Stimulated activated memory B cell treated with anti-CD40 and anti-IgM and Interleukin-4, amounts not matched to agents 10 μg/mL and 1 μg/mL and 100 μg/mL, for 72 hours (primary cell): ENCODE results near the gene NTNG1.
A peak's percentile ranks its signal among the peaks of the same experiment; 100 is the strongest.

Experiments used
- ATAC-seq: fragments of 150-1000 bp; cut with Tn5 transposase; 2 replicates; pipeline ENCODE4 v1.10.0; 2021
- H3K27ac Mint-ChIP-seq: one replicate; pipeline ENCODE4 v1.8.0; 2022; ENCODE audit warnings: mild to moderate bottlenecking, mixed read lengths
- H3K27me3 Mint-ChIP-seq: one replicate; pipeline ENCODE4 v1.8.0; 2022; ENCODE audit warnings: mixed read lengths
- H3K36me3 Mint-ChIP-seq: one replicate; pipeline ENCODE4 v1.8.0; 2022; ENCODE audit warnings: mixed read lengths
- H3K4me1 Mint-ChIP-seq: one replicate; pipeline ENCODE4 v1.8.0; 2022; ENCODE audit warnings: mixed read lengths
- H3K4me3 Mint-ChIP-seq: one replicate; pipeline ENCODE4 v1.8.0; 2022; ENCODE audit warnings: mild to moderate bottlenecking, moderate library complexity, mixed read lengths
- H3K9me3 Mint-ChIP-seq: one replicate; pipeline ENCODE4 v1.8.0; 2022; ENCODE audit warnings: mixed read lengths

Gene NTNG1

GRCh38 chr1:107474877-107475612 is 334.2 kb downstream of the NTNG1 start:
- Mint-ChIP-seq H3K36me3 (no peaks in the 10 kb centered on the region), H3K27ac (no peak overlapping the region), H3K4me1 (peaks cover 23% of the 10 kb centered on the region), H3K4me3 (no peak overlapping the region), H3K27me3 (no peaks in the 10 kb centered on the region), H3K9me3 (peaks cover 4% of the 10 kb centered on the region)
- peak; percentile 50 for ATAC-seq

- no peak overlapping the region for H3K27ac Mint-ChIP-seq
- no peak for ATAC-seq
- peaks cover 36% of the 10 kb centered on the region for H3K4me1 Mint-ChIP-seq
- H3K36me3 Mint-ChIP-seq: no peaks in the 10 kb centered on the region
- H3K4me3 Mint-ChIP-seq: no peak overlapping the region
- no peaks in the 10 kb centered on the region for H3K27me3 Mint-ChIP-seq
- peaks cover 4% of the 10 kb centered on the region for H3K9me3 Mint-ChIP-seq
Measured at GRCh38 chr1:107477233-107477632, 336.4 kb downstream of the NTNG1 start.

DNA sequence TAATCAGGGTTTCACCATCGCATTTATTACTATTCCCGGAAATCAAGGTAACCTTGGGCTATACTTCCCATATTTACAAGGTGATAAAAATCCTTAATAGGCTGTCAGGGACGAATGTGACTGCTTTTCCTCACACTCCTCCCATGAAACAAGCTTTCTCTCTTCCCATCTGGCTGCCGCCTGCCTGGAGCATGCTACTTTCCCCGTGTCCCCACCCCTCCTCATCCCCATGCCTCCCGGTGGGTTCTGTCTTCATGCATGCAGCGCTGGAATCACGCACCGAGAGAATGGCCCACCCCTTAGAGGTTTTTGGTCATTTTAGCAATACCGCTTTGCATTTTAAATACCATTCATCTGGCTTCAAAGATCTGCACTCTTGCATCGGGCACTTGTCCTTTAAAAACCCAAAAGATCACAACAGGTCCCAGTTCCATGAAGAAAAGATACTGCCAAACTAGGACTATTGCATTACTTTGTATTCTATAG is 339.1 kb downstream of the NTNG1 start:
- Mint-ChIP-seq H3K27ac (no peak overlapping the region), H3K4me3 (no peak overlapping the region), H3K27me3 (no peaks in the 10 kb centered on the region), H3K9me3 (peaks cover 4% of the 10 kb centered on the region), H3K36me3 (no peaks in the 10 kb centered on the region), H3K4me1 (peaks cover 25% of the 10 kb centered on the region)
- no peak for ATAC-seq

- Mint-ChIP-seq H3K27me3 (no peaks in the 10 kb centered on the region), H3K9me3 (peaks cover 4% of the 10 kb centered on the region), H3K4me1 (peaks cover 17% of the 10 kb centered on the region), H3K4me3 (peak overlapping the region; percentile 62), H3K36me3 (no peaks in the 10 kb centered on the region), H3K27ac (peak overlapping the region; percentile 17)
- ATAC-seq: peak; percentile 84
Measured at GRCh38 chr1:107480548-107481415, 339.9 kb downstream of the NTNG1 start.

- Mint-ChIP-seq H3K4me3 (no peak overlapping the region), H3K36me3 (no peaks in the 10 kb centered on the region), H3K27ac (no peak overlapping the region), H3K4me1 (peaks cover 17% of the 10 kb centered on the region), H3K9me3 (no peaks in the 10 kb centered on the region), H3K27me3 (no peaks in the 10 kb centered on the region)
- ATAC-seq: no peak
Measured at GRCh38 chr1:107481756-107482384, 341.0 kb downstream of the NTNG1 start.

GRCh38 chr1:107483949-107484348 is 343.1 kb downstream of the NTNG1 start:
- Mint-ChIP-seq H3K27ac (no peak overlapping the region), H3K27me3 (no peaks in the 10 kb centered on the region)

GRCh38 chr1:107486349-107486748 is 345.5 kb downstream of the NTNG1 start:
- H3K27me3 Mint-ChIP-seq: no peaks in the 10 kb centered on the region
- peaks cover 6% of the 10 kb centered on the region for H3K4me1 Mint-ChIP-seq
- no peaks in the 10 kb centered on the region for H3K36me3 Mint-ChIP-seq
- H3K4me3 Mint-ChIP-seq: no peak overlapping the region
- no peak for ATAC-seq
- H3K27ac Mint-ChIP-seq: no peak overlapping the region
- no peaks in the 10 kb centered on the region for H3K9me3 Mint-ChIP-seq

More at GRCh38 chr1:107483949-107484348, 343.1 kb downstream of the NTNG1 start:
- no peak for ATAC-seq
- H3K4me1 Mint-ChIP-seq: peaks cover 17% of the 10 kb centered on the region
- no peaks in the 10 kb centered on the region for H3K36me3 Mint-ChIP-seq
- H3K9me3 Mint-ChIP-seq: no peaks in the 10 kb centered on the region
- no peak overlapping the region for H3K4me3 Mint-ChIP-seq

- ATAC-seq: no peak
- H3K4me3 Mint-ChIP-seq: no peak overlapping the region
- H3K36me3 Mint-ChIP-seq: no peaks in the 10 kb centered on the region
- H3K9me3 Mint-ChIP-seq: no peaks in the 10 kb centered on the region
- H3K27me3 Mint-ChIP-seq: no peaks in the 10 kb centered on the region
- no peak overlapping the region for H3K27ac Mint-ChIP-seq
- H3K4me1 Mint-ChIP-seq: peaks cover 8% of the 10 kb centered on the region
Measured at GRCh38 chr1:107487506-107487905, 346.7 kb downstream of the NTNG1 start.

GRCh38 chr1:107491582-107491981 is 350.7 kb downstream of the NTNG1 start:
- H3K27ac Mint-ChIP-seq: no peak overlapping the region

DNA sequence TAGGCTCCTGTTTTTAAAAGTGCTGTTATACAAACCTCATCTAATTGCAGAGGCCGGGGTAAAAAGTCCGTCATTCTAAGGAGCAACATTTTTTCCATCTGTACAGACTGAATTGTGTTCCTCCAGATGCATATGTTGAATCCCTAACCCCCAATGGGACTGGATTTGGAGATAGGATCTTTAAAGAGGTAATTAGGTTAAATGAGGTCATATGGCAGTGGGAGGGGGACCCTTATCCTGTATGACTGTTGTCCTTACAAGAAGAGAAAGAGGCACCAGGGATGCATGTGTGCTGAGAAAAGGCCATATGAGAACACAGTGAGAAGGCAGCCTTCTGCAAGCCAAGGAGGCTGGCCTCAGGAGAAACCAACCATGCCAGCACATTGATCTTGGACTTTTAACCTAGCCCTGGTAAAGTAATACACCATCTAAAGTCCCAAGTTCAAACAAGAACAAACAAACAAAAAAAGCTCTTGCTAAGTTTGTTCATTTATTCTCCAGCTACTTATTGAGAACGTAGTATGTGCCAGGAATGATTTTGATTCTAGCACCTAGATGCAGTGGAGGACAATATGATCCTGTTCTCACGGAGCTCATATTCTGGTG is 352.4 kb downstream of the NTNG1 start:
- Mint-ChIP-seq H3K27me3 (no peaks in the 10 kb centered on the region), H3K4me1 (peaks cover 14% of the 10 kb centered on the region), H3K4me3 (no peak overlapping the region), H3K27ac (no peak overlapping the region), H3K9me3 (no peaks in the 10 kb centered on the region), H3K36me3 (no peaks in the 10 kb centered on the region)
- ATAC-seq: no peak

More at GRCh38 chr1:107491582-107491981, 350.7 kb downstream of the NTNG1 start:
- peak; percentile 41 for ATAC-seq
- Mint-ChIP-seq H3K9me3 (no peaks in the 10 kb centered on the region), H3K27me3 (no peaks in the 10 kb centered on the region), H3K4me1 (peaks cover 14% of the 10 kb centered on the region), H3K4me3 (no peak overlapping the region), H3K36me3 (no peaks in the 10 kb centered on the region)

- ATAC-seq: no peak
- no peak overlapping the region for H3K27ac Mint-ChIP-seq
- H3K9me3 Mint-ChIP-seq: no peaks in the 10 kb centered on the region
- no peaks in the 10 kb centered on the region for H3K36me3 Mint-ChIP-seq
- H3K4me3 Mint-ChIP-seq: no peak overlapping the region
- no peaks in the 10 kb centered on the region for H3K27me3 Mint-ChIP-seq
- H3K4me1 Mint-ChIP-seq: peaks cover 18% of the 10 kb centered on the region
Measured at GRCh38 chr1:107494061-107494460, 353.2 kb downstream of the NTNG1 start.

- Mint-ChIP-seq H3K4me3 (no peak overlapping the region), H3K4me1 (peaks cover 30% of the 10 kb centered on the region), H3K36me3 (peaks cover 4% of the 10 kb centered on the region), H3K27ac (no peak overlapping the region), H3K9me3 (no peaks in the 10 kb centered on the region), H3K27me3 (no peaks in the 10 kb centered on the region)
- no peak for ATAC-seq
Measured at GRCh38 chr1:107496002-107496401, 355.2 kb downstream of the NTNG1 start.

DNA sequence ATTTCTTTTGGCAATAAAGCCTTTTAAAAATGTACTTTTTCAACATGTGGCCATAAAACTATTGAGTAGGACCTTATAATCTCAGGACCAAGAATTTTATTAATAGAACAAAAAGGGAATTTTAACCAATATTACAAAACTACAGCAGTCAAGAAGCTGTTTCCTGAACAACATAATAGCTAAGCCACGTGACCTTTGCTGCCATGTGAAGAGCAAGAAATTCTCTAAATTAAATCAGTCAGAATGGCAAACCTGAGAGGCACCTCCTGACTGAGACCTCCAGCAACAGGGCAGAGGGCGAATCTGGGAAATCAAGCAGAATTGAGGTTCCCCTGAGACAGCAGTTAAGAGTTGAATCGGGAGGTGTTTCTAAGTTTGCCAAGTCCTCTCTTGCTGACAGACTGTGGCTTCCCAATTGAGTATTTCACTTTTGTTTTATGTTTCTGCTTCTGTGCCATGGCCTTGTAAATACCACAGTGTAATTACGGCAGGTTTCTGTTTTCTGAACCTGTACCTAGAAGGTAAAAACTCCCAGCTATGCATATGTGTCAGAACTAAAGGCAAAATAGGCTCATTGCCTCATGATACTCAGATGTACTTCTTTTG is 358.4 kb downstream of the NTNG1 start:
- H3K27me3 Mint-ChIP-seq: no peaks in the 10 kb centered on the region
- H3K27ac Mint-ChIP-seq: peak overlapping the region; percentile 82
- H3K4me3 Mint-ChIP-seq: no peak overlapping the region
- peaks cover 4% of the 10 kb centered on the region for H3K36me3 Mint-ChIP-seq
- peaks cover 25% of the 10 kb centered on the region for H3K4me1 Mint-ChIP-seq
- ATAC-seq: peak; percentile 78
- H3K9me3 Mint-ChIP-seq: no peaks in the 10 kb centered on the region

DNA sequence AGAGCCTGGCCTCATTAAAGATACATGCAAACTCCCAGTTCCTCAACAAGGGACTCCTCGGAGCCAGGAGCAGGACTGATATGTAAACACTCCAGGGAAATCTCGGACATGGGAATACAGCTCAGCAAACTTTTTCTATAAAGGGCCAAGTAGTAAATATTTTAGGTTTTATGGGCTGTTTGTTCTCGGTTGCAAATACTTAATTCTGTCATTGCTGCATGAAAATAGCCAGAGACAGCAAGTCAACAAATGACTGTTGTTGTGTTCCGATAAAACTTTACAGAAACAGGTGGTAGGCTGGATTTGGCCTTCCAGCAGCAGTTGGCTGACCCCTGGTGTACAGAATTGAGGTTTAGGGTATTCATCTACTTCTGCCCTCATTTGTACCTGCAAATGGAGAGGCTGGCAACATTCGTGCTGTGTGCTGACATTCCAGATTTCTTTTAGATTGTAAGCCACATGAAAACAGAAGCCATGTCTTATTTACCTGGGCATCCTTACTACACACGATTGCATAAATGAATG is 360.3 kb downstream of the NTNG1 start:
- ATAC-seq: no peak
- no peak overlapping the region for H3K27ac Mint-ChIP-seq
- no peaks in the 10 kb centered on the region for H3K27me3 Mint-ChIP-seq
- H3K4me3 Mint-ChIP-seq: no peak overlapping the region
- H3K9me3 Mint-ChIP-seq: no peaks in the 10 kb centered on the region
- peaks cover 19% of the 10 kb centered on the region for H3K4me1 Mint-ChIP-seq
- H3K36me3 Mint-ChIP-seq: peaks cover 4% of the 10 kb centered on the region
